ENCODE measurements around the gene NUDT1.
"Not testable (repeated sequence)": the region's sequence is repeated elsewhere in the genome, so short reads cannot be mapped to it uniquely, and the experiment has no call there.

The NUDT1 gene

GRCh38 chr7:2249744-2250323 is 7.8 kb downstream of the NUDT1 start:
- DNase-seq (ENCODE audit: low read depth), result no peak

- DNase-seq (ENCODE audit: low read depth), result no peak
Measured at GRCh38 chr7:2251381-2251780, 9.4 kb downstream of the NUDT1 start.

GRCh38 chr7:2251841-2252771 is 10.1 kb downstream of the NUDT1 start:
- no peak for DNase-seq (ENCODE audit: low read depth)

- no peak for DNase-seq (ENCODE audit: low read depth)
Measured at GRCh38 chr7:2253021-2253420, 11.0 kb downstream of the NUDT1 start.

- no peak for DNase-seq (ENCODE audit: low read depth)
Measured at GRCh38 chr7:2253525-2254244, 11.7 kb downstream of the NUDT1 start.

- no peak for DNase-seq (ENCODE audit: low read depth)
Measured at GRCh38 chr7:2254429-2255144, 12.6 kb downstream of the NUDT1 start.

GRCh38 chr7:2255145-2256139 is 13.4 kb downstream of the NUDT1 start:
- no peak for DNase-seq (ENCODE audit: low read depth)

- no peak for DNase-seq (ENCODE audit: low read depth)
Measured at GRCh38 chr7:2256306-2257045, 14.4 kb downstream of the NUDT1 start.

GRCh38 chr7:2257046-2257551 is 15.1 kb downstream of the NUDT1 start:
- DNase-seq (ENCODE audit: low read depth), result no peak

GRCh38 chr7:2257651-2258050 is 15.6 kb downstream of the NUDT1 start:
- no peak for DNase-seq (ENCODE audit: low read depth)

GRCh38 chr7:2258661-2259365 is 16.8 kb downstream of the NUDT1 start:
- no peak for DNase-seq (ENCODE audit: low read depth)

- no peak for DNase-seq (ENCODE audit: low read depth)
Measured at GRCh38 chr7:2259480-2259879, 17.5 kb downstream of the NUDT1 start.

GRCh38 chr7:2260820-2261219 is 18.8 kb downstream of the NUDT1 start:
- DNase-seq (ENCODE audit: low read depth), result no peak

- no peak for DNase-seq (ENCODE audit: low read depth)
Measured at GRCh38 chr7:2261611-2262010, 19.6 kb downstream of the NUDT1 start.

- DNase-seq (ENCODE audit: low read depth), result no peak
Measured at GRCh38 chr7:2263176-2263575, 21.1 kb downstream of the NUDT1 start.

- no peak for DNase-seq (ENCODE audit: low read depth)
Measured at GRCh38 chr7:2264158-2264557, 22.1 kb downstream of the NUDT1 start.

- no peak for DNase-seq (ENCODE audit: low read depth)
Measured at GRCh38 chr7:2266911-2267310, 24.9 kb downstream of the NUDT1 start.

GRCh38 chr7:2269089-2269990 is 27.3 kb downstream of the NUDT1 start:
- DNase-seq (ENCODE audit: low read depth), result not testable (repeated sequence)

Measured in activated gamma-delta T cell treated with anti-CD3 and anti-CD28 coated beads, Interleukin-2, amount 50 U/mL, for 16 hours (primary cell).